ENCODE measurements around the gene COPB1. TPM values are rescaled to one million over a fixed set of nuclear protein-coding genes. Genes with fewer than 3 reads are reported as not detected.

The COPB1 gene
- total and polyA plus RNA-seq, 9 of the 15 experiments (the other 6 are each of a cell fraction or from before 2014, with no cell fraction given): 64.7 to 188 (median 91.6) TPM

DNA sequence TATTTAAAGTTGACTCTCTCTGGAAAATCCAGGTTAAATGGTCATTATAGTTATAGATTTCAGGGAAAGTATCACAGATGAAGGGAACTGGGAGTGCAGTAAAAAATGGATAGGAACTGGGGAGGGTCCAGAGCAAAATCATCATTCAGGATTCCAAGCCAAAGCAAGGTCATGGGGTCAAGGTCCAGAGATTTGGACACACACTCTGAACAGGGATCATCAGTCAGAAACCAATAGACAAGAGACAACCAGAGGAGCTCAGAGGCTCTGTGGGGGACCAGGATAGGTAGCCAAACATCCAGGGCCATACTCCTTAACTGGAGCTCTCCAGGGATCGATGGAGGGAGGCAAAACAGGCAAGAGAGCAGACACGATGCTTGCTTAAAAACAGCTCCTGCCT, 47.8 kb upstream of the COPB1 start:
- intact Hi-C loops (cut with micrococcal nuclease) (no loop called here), in situ Hi-C loops (cut with MboI) (no loop called here)
- Histone ChIP-seq H3K27me3 (ENCODE audit: control insufficient read depth in 2 of 2, insufficient read depth in 2 of 2, low read length in 2 of 2) (no peaks in the 10 kb centered on the region), H4K20me1 (replicated peaks; ENCODE audit: control insufficient read depth, insufficient read depth, low read length) (no peaks in the 10 kb centered on the region), H3K4me1 (replicated peaks in 1 of 2; ENCODE audit: control insufficient read depth in 2 of 2, insufficient read depth in 2 of 2, low read length in 2 of 2) (peaks cover 0 to 6% of the 10 kb centered on the region in 2 experiments; a peak in 3 of 5 replicates), H3K27ac (ENCODE audit: extremely low read depth, low read depth, low read length) (no peak overlapping the region), H3K36me3 (ENCODE audit: control insufficient read depth, insufficient read depth, low read length) (0 out of 3 replicates have a peak, but pooled peaks cover 2% of the 10 kb centered on the region), H3K4me3 (no peak overlapping the region), H3K79me2 (ENCODE audit: control insufficient read depth, insufficient read depth, low read length) (no peaks in the 10 kb centered on the region; the same call in 2 of the 3 replicates), H3K9ac (ENCODE audit: insufficient read depth in 1 of 2, low read depth in 2 of 2, low read length in 2 of 2) (peak overlapping the region in 1 of 2 experiments; percentile 35; a peak in 1 of 4 replicates), H3K4me2 (ENCODE audit: insufficient read depth, low read length) (no peak overlapping the region), H2AFZ (ENCODE audit: low read depth, low read length) (no peak overlapping the region), H3K9me3 (replicated peaks; ENCODE audit: control insufficient read depth, insufficient read depth, low read depth, low read length) (no peaks in the 10 kb centered on the region), H3K9me1 (ENCODE audit: control insufficient read depth, insufficient read depth, low read length) (no peaks in the 10 kb centered on the region)
- FAIRE-seq (no peak), ATAC-seq (no peak), DNase-seq (ENCODE audit: extremely low read depth in 1 of 4, low spot score in 3 of 4) (no peak)
- ChIA-PET CTCF (ENCODE audit: low intra/inter-chr PET ratio) (no interaction called here), POLR2A (interaction anchor here (1.1 kb wide), 1 partner anchor 9 kb away, joined by 4 read pairs; no protein-coding TSS in a partner anchor)
- WGBS (ENCODE audit: insufficient coverage, low coverage, missing lambda C conversion rate): 57% methylated on average over 2 of the region's 2 CpGs
- no TSS peak for BruUV-seq (replicated peaks)
- no peak for TF ChIP-seq BCL6 (CRISPR knock-in tag; IDR thresholded peaks at IDR 0.05)
- no peak for TF ChIP-seq ZNF644 (tag; IDR thresholded peaks at IDR 0.05; ENCODE audit: low read depth)
- no peak for TF ChIP-seq KDM1A (IDR thresholded peaks at IDR 0.05)
- TF ChIP-seq ZNF197 (CRISPR knock-in tag; IDR thresholded peaks at IDR 0.05; ENCODE audit: low read depth): no peak
- no peak for TF ChIP-seq ZNF696 (CRISPR knock-in tag; conservative IDR thresholded peaks at IDR 0.05)
- no peak for TF ChIP-seq ILK (tag; IDR thresholded peaks at IDR 0.05; ENCODE audit: borderline replicate concordance, low read depth)
- no peak for TF ChIP-seq NFXL1 (CRISPR knock-in tag; IDR thresholded peaks at IDR 0.05)
- TF ChIP-seq, protein P1, sequence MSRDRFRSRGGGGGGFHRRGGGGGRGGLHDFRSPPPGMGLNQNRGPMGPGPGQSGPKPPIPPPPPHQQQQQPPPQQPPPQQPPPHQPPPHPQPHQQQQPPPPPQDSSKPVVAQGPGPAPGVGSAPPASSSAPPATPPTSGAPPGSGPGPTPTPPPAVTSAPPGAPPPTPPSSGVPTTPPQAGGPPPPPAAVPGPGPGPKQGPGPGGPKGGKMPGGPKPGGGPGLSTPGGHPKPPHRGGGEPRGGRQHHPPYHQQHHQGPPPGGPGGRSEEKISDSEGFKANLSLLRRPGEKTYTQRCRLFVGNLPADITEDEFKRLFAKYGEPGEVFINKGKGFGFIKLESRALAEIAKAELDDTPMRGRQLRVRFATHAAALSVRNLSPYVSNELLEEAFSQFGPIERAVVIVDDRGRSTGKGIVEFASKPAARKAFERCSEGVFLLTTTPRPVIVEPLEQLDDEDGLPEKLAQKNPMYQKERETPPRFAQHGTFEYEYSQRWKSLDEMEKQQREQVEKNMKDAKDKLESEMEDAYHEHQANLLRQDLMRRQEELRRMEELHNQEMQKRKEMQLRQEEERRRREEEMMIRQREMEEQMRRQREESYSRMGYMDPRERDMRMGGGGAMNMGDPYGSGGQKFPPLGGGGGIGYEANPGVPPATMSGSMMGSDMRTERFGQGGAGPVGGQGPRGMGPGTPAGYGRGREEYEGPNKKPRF (IDR thresholded peaks at IDR 0.05; ENCODE audit: low read depth, low read length): no peak

Measured in K562 (cell line).